Heart left ventricle (tissue), 13 donors: ENCODE data around the gene PUM1.

Experiments
- POLR2A ChIP-seq, 2 donors: fragments of 450-650 bp; IDR thresholded peaks; one replicate each; pipeline ENCODE4 v1.6.1; 2017; ENCODE audit warnings: antibody characterized with exemption in 2 of 2, mild to moderate bottlenecking in 2 of 2, moderate library complexity in 2 of 2
- TF ChIP-seq, protein P1 (sequence below), 12 donors: fragments of 200-600 bp; sonication (generic) in 4 of 12; IDR thresholded peaks; one replicate each; pipeline versions ENCODE4 v1.5.0 to v1.8.0; 2018 to 2022; ENCODE audit warnings: antibody characterized with exemption in 12 of 12, mild to moderate bottlenecking in 5 of 12
- donor health status: ischemic (EF 13 %, LVEDD 7.1; RV severe dilation, severe dysfunction).
- donor health status: DM: no; HTN: yes; CAD: no.
- donor health status: DM: no; HTN: no; CAD: no.
- donor health status: ischemic (EF 25% LVEDD 6.9; RV normal size, moderate dysfunction).
- donor health status: ischemic (EF 25% LVEDD 5.7; RV mildly dilated, moderate dysfunction).
- donor health status: ischemic (EF 35%, LVEDD 5.7; RV mildly dilated, moderate dysfunction).
- donor health status: nonischemic (EF 11% LVEDD 7.7; RV severe dilation, severe dysfunction).
- donor health status: DM: yes; HTN: yes; CAD: no.
- donor health status: PGD.
- donor health status: ischemic (EF 29% LVEDD 5.4; RV normal size, mild dysfunction).
- donor health status: nonischemic (EF 23%, LVEDD 6.1; RV moderate dilation, normal function).

- TF ChIP-seq, protein P1, sequence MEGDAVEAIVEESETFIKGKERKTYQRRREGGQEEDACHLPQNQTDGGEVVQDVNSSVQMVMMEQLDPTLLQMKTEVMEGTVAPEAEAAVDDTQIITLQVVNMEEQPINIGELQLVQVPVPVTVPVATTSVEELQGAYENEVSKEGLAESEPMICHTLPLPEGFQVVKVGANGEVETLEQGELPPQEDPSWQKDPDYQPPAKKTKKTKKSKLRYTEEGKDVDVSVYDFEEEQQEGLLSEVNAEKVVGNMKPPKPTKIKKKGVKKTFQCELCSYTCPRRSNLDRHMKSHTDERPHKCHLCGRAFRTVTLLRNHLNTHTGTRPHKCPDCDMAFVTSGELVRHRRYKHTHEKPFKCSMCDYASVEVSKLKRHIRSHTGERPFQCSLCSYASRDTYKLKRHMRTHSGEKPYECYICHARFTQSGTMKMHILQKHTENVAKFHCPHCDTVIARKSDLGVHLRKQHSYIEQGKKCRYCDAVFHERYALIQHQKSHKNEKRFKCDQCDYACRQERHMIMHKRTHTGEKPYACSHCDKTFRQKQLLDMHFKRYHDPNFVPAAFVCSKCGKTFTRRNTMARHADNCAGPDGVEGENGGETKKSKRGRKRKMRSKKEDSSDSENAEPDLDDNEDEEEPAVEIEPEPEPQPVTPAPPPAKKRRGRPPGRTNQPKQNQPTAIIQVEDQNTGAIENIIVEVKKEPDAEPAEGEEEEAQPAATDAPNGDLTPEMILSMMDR (IDR thresholded peaks at IDR 0.05) = no peak
- no peak for TF ChIP-seq POLR2A (IDR thresholded peaks at IDR 0.05)
Measured at GRCh38 chr1:30915491-30916230, 149.9 kb downstream of the PUM1 start.
